ENCODE data around the gene KIF1C. TPM values are rescaled to one million over a fixed set of nuclear protein-coding genes. Genes with fewer than 3 reads are reported as not detected.

Gene KIF1C
- total RNA-seq, 8 experiments from 2014 or later = 3.9 to 76.4 (median 16.4) TPM

DNA sequence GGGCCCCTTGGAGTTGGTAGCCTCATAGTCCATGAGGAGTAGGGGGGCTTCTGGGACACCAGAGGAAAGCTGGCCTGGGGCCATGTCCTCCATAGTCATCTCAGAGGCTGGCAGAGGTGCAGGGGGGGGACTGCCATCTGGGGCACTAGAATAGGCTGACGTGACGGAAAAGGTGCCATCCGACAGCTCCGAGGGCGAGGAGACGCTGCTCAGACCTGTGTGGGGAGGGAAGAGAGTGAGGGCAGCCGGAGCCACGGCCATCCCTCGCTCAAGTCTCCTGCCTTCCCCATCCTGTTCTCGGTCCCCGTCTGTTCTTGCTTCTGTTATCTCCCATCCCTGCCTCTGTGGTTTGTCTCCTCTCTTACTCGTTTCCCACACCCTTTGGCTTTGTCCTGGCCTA is 25.4 kb upstream of the KIF1C start:
- Histone ChIP-seq H3K4me1 (replicated peaks in 1 of 2) (peaks cover 10 to 18% of the 10 kb centered on the region in 2 donors), H3K4me3 (no peak overlapping the region), H3K27ac (no peak overlapping the region)
- WGBS, 10 experiments = 20 to 100% (median 60%) methylated on average over 1 of the region's 12 CpGs; no CpG with 5 or more reads in 7 of the 10 experiments
- in situ Hi-C loops (cut with MboI; ENCODE audit: low pct_unique_long_range_greater_than_20kb in 2 of 9, low sequenced_read_pairs in 9 of 9, unreplicated experiment in 9 of 9) = loop anchor here in 1 of 9 experiments (25.0 kb wide), 1 partner anchor 90 kb away; no protein-coding TSS in a partner anchor
- ATAC-seq (replicated peaks in 6 of 8) = no peak

DNA sequence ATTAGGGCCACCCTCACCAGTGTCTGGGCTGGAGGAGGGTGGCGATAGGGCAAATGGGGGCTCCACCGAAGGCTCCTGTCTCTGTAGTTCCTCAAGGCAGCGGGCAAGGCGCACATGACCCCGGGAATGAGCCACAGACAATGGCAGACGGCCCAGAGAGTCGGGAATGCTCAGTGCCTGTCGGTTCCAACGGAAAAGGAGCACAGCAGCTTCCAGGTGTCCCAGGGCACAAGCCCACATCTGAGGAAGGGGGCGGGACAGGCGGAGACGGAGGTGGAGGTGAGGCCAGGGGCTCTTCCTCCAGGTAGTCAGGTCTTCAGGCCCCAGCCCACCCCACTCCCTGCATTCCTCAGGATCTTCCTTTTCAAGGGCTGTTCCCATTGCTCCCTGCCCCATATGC is 25.0 kb upstream of the KIF1C start:
- H3K27ac ChIP-seq = no peak overlapping the region
- no peak overlapping the region for H3K4me3 ChIP-seq
- no peak for ATAC-seq (replicated peaks in 6 of 8)
- H3K4me1 ChIP-seq (replicated peaks in 1 of 2) = peaks cover 10 to 18% of the 10 kb centered on the region in 2 donors
- 81 to 83% methylated on average over 1 to 6 of the region's 12 CpGs; no CpG with 5 or more reads in 8 of the 10 experiments for WGBS, 10 experiments
- in situ Hi-C loops (cut with MboI; ENCODE audit: low pct_unique_long_range_greater_than_20kb in 2 of 9, low sequenced_read_pairs in 9 of 9, unreplicated experiment in 9 of 9) = loop anchor here in 1 of 9 experiments (25.0 kb wide), 1 partner anchor 90 kb away; no protein-coding TSS in a partner anchor

DNA sequence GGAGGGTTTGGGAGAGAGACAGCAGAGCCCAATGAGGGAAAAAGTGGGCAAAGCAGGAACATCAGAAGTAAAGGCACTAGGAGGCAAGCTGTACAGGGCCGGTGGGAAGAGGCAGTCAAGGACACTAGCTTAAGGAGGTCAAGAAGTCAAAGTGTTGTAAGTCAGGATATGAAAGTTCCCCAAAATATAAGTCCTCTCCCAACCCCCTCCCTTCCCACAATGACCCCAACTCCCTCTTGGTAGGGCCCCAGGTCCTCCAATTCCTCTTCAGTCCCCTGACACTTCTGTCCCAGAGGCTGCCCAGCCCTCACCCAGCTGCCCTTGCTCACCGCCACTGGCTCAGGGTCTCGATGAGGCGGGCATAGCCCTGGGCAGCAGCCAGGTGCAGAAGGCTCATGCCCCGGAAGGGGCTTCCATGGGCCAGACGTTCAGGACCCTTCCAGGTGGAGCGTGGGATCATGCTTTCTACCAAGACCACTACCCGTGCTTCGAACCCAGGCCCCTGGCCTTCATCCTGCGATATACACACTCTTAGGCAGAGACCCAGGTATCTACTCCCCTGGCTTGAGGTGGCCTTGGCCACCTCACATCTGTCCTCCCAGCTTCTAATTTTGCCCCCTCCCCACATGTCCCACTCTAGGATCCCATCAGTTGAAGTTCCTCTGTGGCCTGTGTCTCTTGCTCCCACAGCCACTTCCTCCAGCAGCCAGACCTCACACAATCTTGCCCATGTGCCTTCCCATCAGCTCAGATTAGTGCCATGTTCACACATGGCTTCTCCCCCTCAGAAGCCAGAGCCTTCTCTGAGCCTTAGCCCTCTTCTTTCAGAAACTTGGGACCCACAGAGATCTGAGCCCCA is 24.3 kb upstream of the KIF1C start:
- 80 to 92% (median 90%) methylated on average over 1 to 5 of the region's 10 CpGs; no CpG with 5 or more reads in 6 of the 10 experiments for WGBS, 10 experiments
- in situ Hi-C loops (cut with MboI; ENCODE audit: low pct_unique_long_range_greater_than_20kb in 2 of 9, low sequenced_read_pairs in 9 of 9, unreplicated experiment in 9 of 9) = loop anchor here in 1 of 9 experiments (25.0 kb wide), 1 partner anchor 89 kb away; no protein-coding TSS in a partner anchor
- no peak for ATAC-seq (replicated peaks in 6 of 8)
- Histone ChIP-seq H3K27ac (no peak overlapping the region), H3K4me1 (replicated peaks in 1 of 2) (peaks cover 10 to 16% of the 10 kb centered on the region in 2 donors), H3K4me3 (no peak overlapping the region)

DNA sequence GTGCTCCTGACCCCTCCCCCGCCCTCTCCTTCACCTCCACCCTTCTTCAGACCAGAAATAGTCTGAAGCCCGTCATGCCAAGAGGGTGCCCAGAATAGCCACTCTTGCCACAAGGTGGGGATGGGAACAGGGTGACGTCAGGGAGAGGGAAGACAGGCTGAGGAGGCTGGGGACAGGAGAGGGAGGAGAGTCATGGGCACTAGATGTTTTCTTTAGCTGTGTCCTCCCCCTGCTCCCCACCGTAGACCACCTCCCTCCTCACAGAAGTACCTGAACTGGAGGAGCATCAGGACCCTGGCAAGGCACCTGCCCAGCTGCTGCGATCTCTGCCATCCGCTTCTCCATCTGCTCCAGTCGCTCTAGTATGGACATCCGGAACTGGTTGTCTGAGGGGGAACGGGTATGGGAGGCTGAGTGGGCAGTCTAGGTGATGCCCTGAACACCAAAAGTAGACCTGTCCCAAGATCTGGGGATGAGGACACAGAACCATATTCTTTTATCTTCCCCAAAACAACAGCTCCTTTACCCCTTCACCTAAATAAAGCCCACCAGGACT is 23.6 kb upstream of the KIF1C start:
- WGBS, 10 experiments = 82 to 100% (median 90%) methylated on average over 1 to 3 of the region's 9 CpGs; no CpG with 5 or more reads in 7 of the 10 experiments
- no peak overlapping the region for H3K4me3 ChIP-seq
- H3K4me1 ChIP-seq (replicated peaks in 1 of 2) = peaks cover 9 to 10% of the 10 kb centered on the region in 2 donors
- no peak overlapping the region for H3K27ac ChIP-seq
- ATAC-seq (replicated peaks in 6 of 8) = no peak
- in situ Hi-C loops (cut with MboI; ENCODE audit: low pct_unique_long_range_greater_than_20kb in 2 of 9, low sequenced_read_pairs in 9 of 9, unreplicated experiment in 9 of 9) = loop anchor here in 1 of 9 experiments (25.0 kb wide), 1 partner anchor 88 kb away; no protein-coding TSS in a partner anchor

DNA sequence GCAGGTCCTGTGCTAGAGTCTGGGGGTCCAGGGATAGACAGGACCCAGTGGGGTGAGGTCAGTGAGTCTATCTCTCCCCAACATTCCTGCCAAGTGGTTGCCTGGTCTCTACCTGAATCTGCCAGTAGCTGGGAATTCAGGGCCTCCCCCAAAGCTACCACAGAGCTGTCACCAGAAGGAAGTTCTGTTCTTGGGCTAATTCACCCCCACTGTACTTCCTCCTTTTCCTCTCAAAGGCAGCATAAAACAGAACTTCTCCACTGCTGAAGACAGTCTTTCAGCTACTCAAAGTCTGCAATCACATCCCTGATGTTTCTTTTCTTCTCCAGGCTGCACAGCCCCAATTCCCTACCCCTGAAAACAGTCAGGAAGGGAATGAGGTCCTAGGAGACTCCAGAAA is 19.0 kb upstream of the KIF1C start:
- Histone ChIP-seq H3K4me1 (replicated peaks in 1 of 2) (no peaks in the 10 kb centered on the region), H3K27ac (no peak overlapping the region), H3K4me3 (no peak overlapping the region)
- in situ Hi-C loops (cut with MboI; ENCODE audit: low pct_unique_long_range_greater_than_20kb in 2 of 9, low sequenced_read_pairs in 9 of 9, unreplicated experiment in 9 of 9) = no loop called here
- no peak for ATAC-seq (replicated peaks in 6 of 8)

DNA sequence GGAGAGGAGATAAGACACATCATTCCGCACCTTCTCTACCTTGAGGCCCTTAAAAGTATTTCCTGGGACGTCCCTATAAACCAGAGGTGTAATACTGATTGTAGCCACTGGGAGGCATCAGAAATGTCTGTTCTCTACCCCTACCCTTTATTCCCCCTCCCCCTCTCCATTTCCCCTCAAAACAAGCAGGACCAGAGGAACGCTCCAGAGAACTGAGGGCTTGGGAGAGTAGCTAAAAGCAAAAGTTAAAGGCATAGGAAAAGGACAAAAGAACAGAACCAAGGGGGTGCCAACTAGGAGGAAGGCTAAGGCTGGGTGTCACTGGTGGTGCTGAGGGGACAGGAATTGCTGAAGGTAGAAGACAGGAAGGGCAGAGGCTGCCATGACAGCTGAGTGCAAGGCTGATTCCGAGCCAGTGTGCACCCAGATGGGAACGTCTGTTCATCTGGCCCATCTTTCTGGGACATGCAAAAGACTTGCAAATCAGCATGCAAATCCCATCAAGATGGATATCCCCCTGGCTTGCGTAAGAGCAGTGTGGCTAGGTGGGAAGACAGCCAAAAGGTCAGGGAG is 17.0 kb upstream of the KIF1C start:
- ATAC-seq (replicated peaks in 6 of 8) = peak; percentile 39 to 96 (median 56)
- H3K4me1 ChIP-seq (replicated peaks in 1 of 2) = no peaks in the 10 kb centered on the region
- in situ Hi-C loops (cut with MboI; ENCODE audit: low pct_unique_long_range_greater_than_20kb in 2 of 9, low sequenced_read_pairs in 9 of 9, unreplicated experiment in 9 of 9) = no loop called here
- WGBS, 10 experiments = 0 to 100% (median 21%) methylated on average over 1 to 3 of the region's 6 CpGs; no CpG with 5 or more reads in 5 of the 10 experiments
- no peak overlapping the region for H3K4me3 ChIP-seq
- no peak overlapping the region for H3K27ac ChIP-seq

DNA sequence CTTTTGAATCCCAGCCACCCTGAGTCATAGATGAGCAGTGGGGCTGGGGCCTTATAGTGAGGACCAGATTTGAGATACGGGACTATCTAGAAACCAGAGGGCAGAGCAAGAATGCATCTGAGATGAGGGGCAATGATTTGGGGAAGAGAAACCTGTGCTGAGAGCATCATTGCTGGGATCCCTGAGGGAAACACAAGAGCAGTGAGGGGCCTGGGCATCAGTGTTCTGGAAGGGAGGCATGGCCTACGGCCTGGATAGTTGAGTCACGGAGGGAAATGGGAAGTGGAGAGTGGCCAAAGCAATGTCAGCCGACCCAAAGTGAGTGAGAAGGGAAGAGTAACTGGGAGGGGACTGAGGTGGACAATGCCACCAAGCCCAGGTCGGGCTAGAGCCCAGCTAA is 15.4 kb upstream of the KIF1C start:
- ATAC-seq (replicated peaks in 6 of 8) = no peak
- in situ Hi-C loops (cut with MboI; ENCODE audit: low pct_unique_long_range_greater_than_20kb in 2 of 9, low sequenced_read_pairs in 9 of 9, unreplicated experiment in 9 of 9) = no loop called here
- Histone ChIP-seq H3K4me3 (no peak overlapping the region), H3K27ac (no peak overlapping the region), H3K4me1 (replicated peaks in 1 of 2) (peaks cover 0 to 7% of the 10 kb centered on the region in 2 donors)
- 0 to 100% (median 92%) methylated on average over 1 to 4 of the region's 5 CpGs; no CpG with 5 or more reads in 4 of the 10 experiments for WGBS, 10 experiments

DNA sequence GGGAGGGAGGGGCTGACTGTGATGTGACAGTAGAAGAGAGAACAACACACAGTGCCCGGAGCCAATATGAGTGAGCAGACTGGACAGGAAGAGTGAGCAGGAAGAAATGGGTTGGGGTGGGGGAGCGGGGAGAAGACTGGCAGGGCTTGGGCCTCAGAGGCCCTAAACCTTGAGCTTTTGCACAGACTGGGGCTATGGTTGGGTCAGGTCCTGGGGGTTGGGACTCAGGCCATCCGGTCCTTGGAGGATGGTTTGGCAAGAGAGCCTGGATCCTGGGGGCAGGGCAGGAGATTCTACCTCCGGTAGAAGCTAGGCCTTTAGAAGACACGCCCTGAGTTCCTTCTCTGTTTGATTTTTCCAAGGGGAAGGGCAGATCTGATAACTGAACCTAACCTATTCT is 11.3 kb upstream of the KIF1C start:
- WGBS, 10 experiments = 20 to 72% (median 40%) methylated on average over 1 to 5 of the region's 5 CpGs; no CpG with 5 or more reads in 7 of the 10 experiments
- Histone ChIP-seq H3K27ac (peak overlapping the region; percentile 57 to 79), H3K4me3 (peak overlapping the region; percentile 61 to 98 (median 64)), H3K4me1 (replicated peaks in 1 of 2) (peaks cover 11 to 16% of the 10 kb centered on the region in 2 donors)
- ATAC-seq (replicated peaks in 6 of 8) = peak in 2 of 8 experiments; percentile 3 to 6
- in situ Hi-C loops (cut with MboI; ENCODE audit: low pct_unique_long_range_greater_than_20kb in 2 of 9, low sequenced_read_pairs in 9 of 9, unreplicated experiment in 9 of 9) = no loop called here

DNA sequence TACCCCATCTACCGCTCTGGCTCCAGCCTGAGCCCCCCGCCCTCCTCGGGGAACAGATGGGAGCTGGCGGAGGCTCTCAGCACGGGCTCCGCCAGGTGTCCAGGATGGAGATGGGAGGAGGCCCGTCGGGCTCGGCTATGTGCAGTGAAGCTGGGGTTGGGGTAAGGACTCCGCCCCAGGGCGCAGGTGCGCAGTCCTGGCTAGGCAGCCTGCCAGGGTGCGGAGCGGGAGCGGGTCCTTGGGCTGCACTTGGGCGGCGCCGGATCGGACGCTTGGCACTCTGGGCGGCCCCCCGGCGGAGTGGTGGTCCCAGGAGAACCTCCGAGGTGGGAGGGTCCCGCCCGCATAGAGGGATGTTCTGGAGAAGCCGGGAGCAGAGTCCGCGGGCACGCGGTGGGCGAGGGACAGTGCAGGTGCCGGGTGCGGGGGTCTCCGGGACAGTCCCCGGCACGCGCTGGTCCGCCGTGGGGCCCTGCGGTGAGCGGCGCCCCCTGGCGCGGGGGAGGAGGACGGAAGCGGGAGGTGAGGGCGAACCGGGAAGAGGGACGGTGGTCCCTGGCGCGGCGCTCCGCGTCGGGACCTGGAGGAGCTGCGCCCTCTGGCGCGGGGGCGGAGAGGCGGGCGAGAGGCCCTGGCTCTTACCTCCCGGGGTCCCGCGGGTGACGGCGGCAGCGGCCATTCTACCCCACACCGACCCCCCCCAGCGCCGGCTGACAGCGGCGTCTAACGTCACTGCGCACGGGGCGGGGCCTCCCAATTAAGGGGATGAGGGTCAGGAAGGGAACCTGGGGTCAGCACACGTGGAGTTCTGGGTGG is 10.6 kb upstream of the KIF1C start, which contains the start of gene CAMTA2:
Gene CAMTA2 (minus strand): TSS at position 725 of the 816 bp plus-strand sequence. CDS start 1,453 bp downstream, outside the sequence.
- in situ Hi-C loops (cut with MboI; ENCODE audit: low pct_unique_long_range_greater_than_20kb in 2 of 9, low sequenced_read_pairs in 9 of 9, unreplicated experiment in 9 of 9) = no loop called here
- peak; percentile 80 to 90 (median 88) for ATAC-seq (replicated peaks in 6 of 8)
- Histone ChIP-seq H3K4me3 (peak within 1 kb of the TSS; percentile 61 to 98 (median 64)), H3K27ac (peak within 1 kb of the TSS; percentile 57 to 79), H3K4me1 (replicated peaks in 1 of 2) (peaks cover 11 to 16% of the 10 kb centered on the region in 2 donors)
- 0 to 5% (median 1%) methylated on average over 2 to 18 of the region's 78 CpGs; no CpG with 5 or more reads in 6 of the 10 experiments for WGBS, 10 experiments

DNA sequence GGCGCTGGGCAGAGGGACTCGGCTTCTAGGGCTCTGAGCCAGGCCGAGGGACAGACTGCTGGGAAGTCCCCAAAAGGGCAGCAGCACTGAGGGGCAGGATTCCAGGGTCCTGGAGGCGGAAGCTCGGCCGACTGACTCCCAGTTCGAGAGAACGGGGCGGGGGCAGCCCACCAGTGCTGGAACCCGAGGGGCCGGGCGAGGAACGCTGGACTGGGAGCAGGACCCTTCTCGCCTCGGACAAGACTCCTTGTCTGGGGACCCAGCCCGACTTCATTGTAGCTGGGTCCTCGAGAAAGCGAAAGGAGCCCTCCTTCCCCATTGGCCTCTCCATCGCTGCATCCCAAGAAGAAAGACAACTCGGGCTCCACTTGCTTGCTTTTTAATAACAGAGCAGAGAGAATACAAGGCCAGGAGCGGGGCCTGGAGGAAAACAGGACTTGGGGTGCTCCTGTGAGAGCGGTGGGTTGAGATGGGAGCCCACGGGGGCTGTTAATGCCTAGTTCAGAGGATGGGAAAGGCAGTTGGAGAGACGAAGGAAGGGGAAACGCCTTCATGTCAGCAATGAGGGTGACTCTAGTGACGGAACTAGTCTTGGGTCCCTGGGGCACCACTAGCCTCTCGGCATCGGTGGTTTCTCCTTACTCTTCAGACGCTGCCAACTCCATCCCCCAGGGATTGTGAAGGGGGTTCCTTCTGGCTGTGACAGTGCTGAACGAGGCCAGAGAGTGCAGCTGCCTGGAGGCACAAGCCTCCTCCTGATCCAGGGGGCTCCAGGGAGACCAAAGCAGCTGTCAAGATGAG is 9.8 kb upstream of the KIF1C start:
- ATAC-seq (replicated peaks in 6 of 8) = peak in 3 of 8 experiments; percentile 1 to 26 (median 20)
- Histone ChIP-seq H3K4me1 (replicated peaks in 1 of 2) (peaks cover 11 to 16% of the 10 kb centered on the region in 2 donors), H3K27ac (peak overlapping the region; percentile 57 to 79), H3K4me3 (peak overlapping the region; percentile 61 to 98 (median 64))
- in situ Hi-C loops (cut with MboI; ENCODE audit: low pct_unique_long_range_greater_than_20kb in 2 of 9, low sequenced_read_pairs in 9 of 9, unreplicated experiment in 9 of 9) = no loop called here
- WGBS, 10 experiments = 0 to 40% (median 6%) methylated on average over 1 to 9 of the region's 30 CpGs; no CpG with 5 or more reads in 1 of the 10 experiments

DNA sequence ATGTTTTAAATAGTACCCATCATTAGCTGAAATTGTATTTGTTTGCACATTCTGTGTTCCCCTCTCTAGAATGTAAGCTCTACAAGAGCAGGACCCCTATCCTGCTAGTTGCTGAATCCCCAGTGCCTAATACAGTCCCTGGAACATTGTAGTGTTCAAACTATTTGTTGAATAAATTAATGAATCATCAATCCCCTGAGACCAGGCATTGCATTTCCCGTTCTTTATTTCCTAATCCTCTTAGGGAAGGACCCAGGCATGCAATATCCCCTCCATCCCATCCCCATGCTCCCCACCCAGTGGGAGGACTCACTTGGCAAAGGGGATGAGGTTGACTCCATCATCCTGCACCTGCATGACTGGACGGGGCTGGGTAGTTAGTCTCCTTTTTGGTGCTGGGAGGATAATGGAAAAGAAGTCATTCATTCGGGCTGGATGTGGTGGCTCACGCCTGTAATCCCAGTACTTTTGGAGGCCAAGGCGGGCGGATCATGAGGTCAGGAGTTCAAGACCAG is 3.6 kb upstream of the KIF1C start:
- ATAC-seq (replicated peaks in 6 of 8) = no peak
- Histone ChIP-seq H3K27ac (no peak overlapping the region), H3K4me3 (no peak overlapping the region), H3K4me1 (replicated peaks in 1 of 2) (peaks cover 5 to 12% of the 10 kb centered on the region in 2 donors)
- 71 to 100% (median 91%) methylated on average over 1 to 4 of the region's 6 CpGs; no CpG with 5 or more reads in 6 of the 10 experiments for WGBS, 10 experiments
- in situ Hi-C loops (cut with MboI; ENCODE audit: low pct_unique_long_range_greater_than_20kb in 2 of 9, low sequenced_read_pairs in 9 of 9, unreplicated experiment in 9 of 9) = no loop called here
